Activated CD4-positive, alpha-beta T cell treated with anti-CD3 and anti-CD28 coated beads for 36 hours (primary cell): Measurements from ENCODE around the gene WDCP. TPM values are rescaled to one million over a fixed set of nuclear protein-coding genes. Genes with fewer than 3 reads are reported as not detected.

ENCODE experiments used
- ATAC-seq: fragments of 200-7000 bp; cut with Tn5 transposase; one replicate; pipeline ENCODE4 v1.10.0; 2021; ENCODE audit warnings: mild to moderate bottlenecking, moderate library complexity
- CTCF ChIA-PET: fragments of 350-600 bp; sonication (Branson Sonifier 250); formaldehyde crosslinking; loops from one replicate; lab custom pipeline; 2021; ENCODE audit warnings: antibody characterized with exemption; lab: Charles Lee
- POLR2A ChIA-PET: fragments of 350-600 bp; sonication (Branson Sonifier 250); formaldehyde crosslinking; loops from one replicate; lab custom pipeline; 2021; ENCODE audit warnings: antibody characterized with exemption, inconsistent platforms; lab: Charles Lee
- DNase-seq: peaks from one replicate; pipeline ENCODE4 v3.0.0-alpha.2; 2020
- H3K27ac Mint-ChIP-seq: one replicate; pipeline ENCODE4 v1.8.0; 2021; ENCODE audit warnings: mixed read lengths
- H3K27me3 Mint-ChIP-seq: one replicate; pipeline ENCODE4 v1.8.0; 2021; ENCODE audit warnings: mixed read lengths
- H3K36me3 Mint-ChIP-seq: one replicate; pipeline ENCODE4 v1.8.0; 2021; ENCODE audit warnings: low read depth, mixed read lengths
- H3K4me1 Mint-ChIP-seq: one replicate; pipeline ENCODE4 v1.8.0; 2021; ENCODE audit warnings: mixed read lengths
- H3K4me3 Mint-ChIP-seq: one replicate; pipeline ENCODE4 v1.8.0; 2021; ENCODE audit warnings: mild to moderate bottlenecking, moderate library complexity, mixed read lengths
- H3K9me3 Mint-ChIP-seq: one replicate; pipeline ENCODE4 v1.8.0; 2021; ENCODE audit warnings: low read depth, mixed read lengths
- intact Hi-C, 2 experiments: fragments of 100-400 bp; cut with DNase I in 1 of 2; cut with micrococcal nuclease in 1 of 2; formaldehyde crosslinking; loops; one replicate each; pipeline versions ENCODE4 v1.14.2 to v1.15.1; 2022 to 2024; cut with DNase I, micrococcal nuclease
- total RNA-seq, 2 experiments: library from RNA; stranded (reverse); gene quantifications; one replicate each; pipeline ENCODE4 v1.2.3, GENCODE V29; 2021

The WDCP gene
- total RNA-seq, 2 experiments from 2014 or later: 13.2 to 21.5 TPM

GRCh38 chr2:23992931-23993330, 54.3 kb downstream of the WDCP start:
- ChIA-PET CTCF (interaction anchor here (0.9 to 1.2 kb wide), 2 partner anchors 10 to 166 kb away, joined by 3 read pairs; no protein-coding TSS in a partner anchor), POLR2A (interaction anchor here (0.7 kb wide), 1 partner anchor 367 kb away, joined by 3 read pairs; no protein-coding TSS in a partner anchor)
- intact Hi-C loops: no loop called here
- Mint-ChIP-seq H3K4me1 (no peaks in the 10 kb centered on the region), H3K36me3 (no peaks in the 10 kb centered on the region), H3K27ac (no peak overlapping the region), H3K4me3 (no peak overlapping the region), H3K9me3 (no peaks in the 10 kb centered on the region), H3K27me3 (no peaks in the 10 kb centered on the region)
- DNase-seq: no peak
- ATAC-seq: no peak

GRCh38 chr2:23988371-23988770, 58.8 kb downstream of the WDCP start:
- intact Hi-C loops: loop anchor here (1.0 to 5.0 kb wide), 3 partner anchors 94 to 176 kb away; partner anchors contain the start of gene TP53I3 (in 2 of the 2)
- CTCF ChIA-PET: interaction anchor here (1.0 kb wide), 1 partner anchor 39 kb away, joined by 3 read pairs; no protein-coding TSS in a partner anchor
- no peaks in the 10 kb centered on the region for H3K27me3 Mint-ChIP-seq
- no peaks in the 10 kb centered on the region for H3K4me1 Mint-ChIP-seq
- no peak overlapping the region for H3K4me3 Mint-ChIP-seq
- DNase-seq: no peak
- no peak for ATAC-seq
- H3K9me3 Mint-ChIP-seq: no peaks in the 10 kb centered on the region
- POLR2A ChIA-PET: no interaction called here
- H3K27ac Mint-ChIP-seq: no peak overlapping the region
- no peaks in the 10 kb centered on the region for H3K36me3 Mint-ChIP-seq

Other genes with a start within 250 kb of the WDCP start
- 10 to 100 TPM; 10.9 to 12.7 TPM for gene ATAD2B, start 120.3 kb downstream of the WDCP start, total RNA-seq
- 10 to 100 TPM in 1 of 2 experiments, 1 to 10 TPM in 1; 9.1 to 10.5 TPM for gene UBXN2A, start 106.9 kb downstream of the WDCP start, total RNA-seq
- not detected for gene MFSD2B, start 37.3 kb downstream of the WDCP start, total RNA-seq
- 1 to 10 TPM; 1.4 to 1.7 TPM for gene FKBP1B, start 2.4 kb upstream of the WDCP start, total RNA-seq
- gene SF3B6, start 28.9 kb upstream of the WDCP start, total RNA-seq: 100 to 1,000 TPM; 128 to 143 TPM
- 1 to 10 TPM; 1.0 to 1.2 TPM for gene TP53I3, start 37.4 kb upstream of the WDCP start, total RNA-seq
- gene PFN4, start 75.9 kb upstream of the WDCP start, total RNA-seq: under 1 TPM in 1 of 2 experiments, not detected in 1; 0.30 TPM
- 10 to 100 TPM in 1 of 2 experiments, 1 to 10 TPM in 1; 5.2 to 10.5 TPM for gene FAM228B, start 76.1 kb upstream of the WDCP start, total RNA-seq
- under 1 TPM; 0.16 to 0.28 TPM for gene FAM228A, start 127.7 kb upstream of the WDCP start, total RNA-seq